GM20431 (cell line): ENCODE data around the gene RIMS1.

Experiments
- in situ Hi-C: fragments of 300-500 bp; cut with MseI, MboI; formaldehyde crosslinking; loops from one replicate; pipeline ENCODE4 v1.15.0; 2020; ENCODE audit warnings: low sequenced_read_pairs; ENCODE audit not compliant: unreplicated experiment

RIMS1 gene, protein sequence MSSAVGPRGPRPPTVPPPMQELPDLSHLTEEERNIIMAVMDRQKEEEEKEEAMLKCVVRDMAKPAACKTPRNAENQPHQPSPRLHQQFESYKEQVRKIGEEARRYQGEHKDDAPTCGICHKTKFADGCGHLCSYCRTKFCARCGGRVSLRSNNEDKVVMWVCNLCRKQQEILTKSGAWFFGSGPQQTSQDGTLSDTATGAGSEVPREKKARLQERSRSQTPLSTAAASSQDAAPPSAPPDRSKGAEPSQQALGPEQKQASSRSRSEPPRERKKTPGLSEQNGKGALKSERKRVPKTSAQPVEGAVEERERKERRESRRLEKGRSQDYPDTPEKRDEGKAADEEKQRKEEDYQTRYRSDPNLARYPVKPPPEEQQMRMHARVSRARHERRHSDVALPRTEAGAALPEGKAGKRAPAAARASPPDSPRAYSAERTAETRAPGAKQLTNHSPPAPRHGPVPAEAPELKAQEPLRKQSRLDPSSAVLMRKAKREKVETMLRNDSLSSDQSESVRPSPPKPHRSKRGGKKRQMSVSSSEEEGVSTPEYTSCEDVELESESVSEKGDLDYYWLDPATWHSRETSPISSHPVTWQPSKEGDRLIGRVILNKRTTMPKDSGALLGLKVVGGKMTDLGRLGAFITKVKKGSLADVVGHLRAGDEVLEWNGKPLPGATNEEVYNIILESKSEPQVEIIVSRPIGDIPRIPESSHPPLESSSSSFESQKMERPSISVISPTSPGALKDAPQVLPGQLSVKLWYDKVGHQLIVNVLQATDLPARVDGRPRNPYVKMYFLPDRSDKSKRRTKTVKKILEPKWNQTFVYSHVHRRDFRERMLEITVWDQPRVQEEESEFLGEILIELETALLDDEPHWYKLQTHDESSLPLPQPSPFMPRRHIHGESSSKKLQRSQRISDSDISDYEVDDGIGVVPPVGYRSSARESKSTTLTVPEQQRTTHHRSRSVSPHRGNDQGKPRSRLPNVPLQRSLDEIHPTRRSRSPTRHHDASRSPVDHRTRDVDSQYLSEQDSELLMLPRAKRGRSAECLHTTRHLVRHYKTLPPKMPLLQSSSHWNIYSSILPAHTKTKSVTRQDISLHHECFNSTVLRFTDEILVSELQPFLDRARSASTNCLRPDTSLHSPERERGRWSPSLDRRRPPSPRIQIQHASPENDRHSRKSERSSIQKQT (N-terminal part only)

DNA sequence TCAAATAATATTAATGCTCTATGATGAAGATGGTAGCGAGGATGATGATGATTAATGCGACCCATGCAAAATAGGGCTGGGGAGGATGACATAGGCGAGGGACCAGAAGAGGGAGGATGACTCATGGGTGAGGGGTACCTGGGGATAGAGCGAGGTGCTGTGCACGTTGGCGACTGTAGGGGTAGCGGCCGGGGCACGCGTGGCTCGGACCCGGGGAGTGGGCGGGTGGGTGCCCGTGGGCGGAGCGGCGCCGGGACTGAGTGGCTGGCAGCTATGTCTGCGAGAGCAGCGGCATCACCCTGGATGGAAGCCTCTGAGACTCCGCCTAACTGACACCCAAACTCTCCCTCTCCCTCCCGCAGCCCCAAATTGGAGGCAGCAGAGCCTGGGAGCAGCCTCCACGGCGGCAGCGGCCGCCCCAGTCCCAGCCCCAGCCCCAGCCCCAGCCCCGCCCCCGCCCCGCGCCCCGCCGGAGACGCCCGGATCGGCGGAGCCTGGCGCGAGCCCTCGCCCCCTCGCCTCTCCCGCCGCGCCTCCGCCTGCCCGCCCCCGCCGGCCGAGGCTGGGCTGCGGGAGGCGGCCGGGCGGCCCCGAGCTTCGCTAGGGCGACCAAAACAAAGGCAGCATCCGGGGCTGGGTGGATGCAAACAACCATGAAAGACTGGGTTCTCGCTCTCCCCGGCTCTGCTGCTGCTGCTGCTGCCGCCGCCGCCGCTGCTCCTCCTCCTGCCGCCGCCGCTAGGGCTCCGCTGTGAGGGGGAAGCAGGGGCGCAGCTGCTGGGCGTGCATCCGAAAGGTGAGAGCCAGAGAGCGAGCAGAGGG lies at the start of gene RIMS1:
Gene RIMS1 (plus strand): TSS at position 367 of the 822 bp plus-strand sequence. CDS start 474 bp downstream, outside the sequence.
- in situ Hi-C loops: no loop called here

DNA sequence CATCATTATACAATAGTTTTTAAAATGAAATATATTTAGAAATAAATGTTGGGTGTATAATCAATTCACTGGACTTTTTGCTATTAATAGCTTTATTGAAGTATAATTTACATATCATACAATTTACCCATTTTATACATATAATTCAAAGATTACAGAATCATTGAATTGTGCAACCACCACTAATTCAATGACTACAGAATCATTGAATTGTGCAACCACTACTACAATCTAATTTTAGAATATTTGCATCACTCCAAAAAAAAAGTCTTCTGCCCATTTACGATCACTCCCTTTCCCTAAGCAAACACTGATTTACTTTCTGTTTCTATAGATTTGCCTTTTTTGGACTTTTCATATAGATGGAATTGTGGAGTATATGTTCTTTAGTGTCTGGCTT lies 35.1 kb upstream of the RIMS1 start:
- in situ Hi-C loops: no loop called here

DNA sequence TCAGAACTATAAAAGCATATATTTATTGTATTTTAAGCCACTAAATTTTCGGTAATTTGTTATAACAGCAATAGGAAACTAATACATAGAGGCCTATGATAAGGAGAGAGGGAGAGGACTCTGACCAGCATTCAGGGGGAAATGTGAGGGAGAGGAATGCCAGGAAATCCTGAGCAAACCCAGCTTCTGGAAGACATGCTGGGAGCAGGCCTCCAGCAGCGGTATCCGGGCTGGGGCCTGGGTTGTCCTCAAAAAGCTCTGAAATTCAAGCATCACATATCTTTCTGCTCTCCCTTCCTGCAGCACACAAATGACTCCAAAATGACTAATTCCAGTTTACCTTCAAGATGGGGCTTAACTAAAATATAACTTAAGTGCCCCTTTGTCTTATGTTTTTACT lies 33.4 kb upstream of the RIMS1 start:
- in situ Hi-C loops: no loop called here

DNA sequence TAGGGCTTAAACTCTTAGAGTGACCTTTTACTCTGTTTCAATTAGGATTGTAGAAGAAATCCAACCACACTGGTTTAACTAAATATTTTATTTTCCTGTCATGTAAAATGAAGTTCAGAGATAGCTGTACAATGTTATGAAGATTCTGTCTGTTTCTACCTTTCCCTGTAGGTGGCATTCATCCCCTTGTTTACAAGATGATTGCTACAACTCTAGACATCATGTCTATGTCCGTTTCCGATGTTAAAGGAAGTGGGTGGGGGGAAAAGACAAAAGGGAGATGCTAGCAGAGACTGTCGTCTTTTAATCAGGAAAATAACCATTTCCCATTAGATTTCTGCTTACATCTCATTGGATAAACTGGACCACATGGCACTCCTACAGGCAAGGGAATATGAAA lies 30.9 kb upstream of the RIMS1 start:
- in situ Hi-C loops: no loop called here

DNA sequence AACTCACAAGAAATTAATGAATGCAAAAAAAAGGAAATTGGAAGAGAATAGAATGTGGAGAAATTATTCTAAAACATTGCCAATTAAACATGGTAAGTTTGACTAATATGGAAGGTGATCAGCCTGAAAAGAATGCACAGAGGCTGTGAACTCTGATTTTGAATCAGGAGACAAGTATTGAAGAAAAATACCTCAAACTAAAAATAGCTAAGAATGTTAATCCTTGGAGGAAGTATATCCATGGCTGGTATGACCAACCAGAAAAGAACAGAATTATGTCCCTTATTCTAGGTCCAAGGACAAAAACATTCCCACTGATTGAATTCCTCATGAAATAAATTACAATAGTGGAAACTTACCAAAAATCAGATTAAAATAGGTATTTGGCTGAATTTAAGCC lies 7.3 kb upstream of the RIMS1 start:
- in situ Hi-C loops: no loop called here

DNA sequence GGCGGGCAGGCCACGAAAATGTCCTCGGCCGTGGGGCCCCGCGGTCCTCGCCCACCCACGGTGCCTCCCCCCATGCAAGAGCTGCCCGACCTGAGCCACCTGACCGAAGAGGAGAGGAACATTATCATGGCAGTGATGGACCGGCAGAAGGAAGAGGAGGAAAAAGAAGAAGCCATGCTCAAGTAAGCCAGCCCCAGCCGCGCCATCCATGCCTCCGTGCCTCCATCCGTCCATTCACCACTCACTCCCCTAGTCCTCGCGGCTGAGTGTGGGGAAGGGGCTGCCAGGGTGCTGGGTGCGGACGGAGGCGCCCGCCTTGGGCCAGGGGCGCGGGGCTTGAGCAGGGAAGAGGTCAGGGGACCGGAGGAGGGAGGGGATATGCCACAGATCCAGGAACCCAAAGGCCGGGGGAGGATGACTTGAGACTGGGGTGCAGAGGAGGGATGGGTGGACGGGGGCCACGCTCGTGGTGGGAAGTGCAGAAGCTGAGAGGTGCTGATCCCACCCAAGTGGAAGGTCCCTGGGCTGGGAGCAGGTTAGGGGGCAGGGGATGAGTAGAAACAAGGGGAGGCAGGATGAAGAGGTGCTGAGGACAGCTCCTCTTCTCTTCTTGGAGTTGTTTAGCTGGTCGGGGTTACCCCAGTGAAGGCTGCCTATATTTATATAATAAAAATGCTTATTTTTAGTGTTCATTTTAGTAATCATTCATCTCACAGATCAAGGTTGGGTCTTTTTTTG lies 825 bp downstream of the RIMS1 start:
- in situ Hi-C loops: no loop called here

DNA sequence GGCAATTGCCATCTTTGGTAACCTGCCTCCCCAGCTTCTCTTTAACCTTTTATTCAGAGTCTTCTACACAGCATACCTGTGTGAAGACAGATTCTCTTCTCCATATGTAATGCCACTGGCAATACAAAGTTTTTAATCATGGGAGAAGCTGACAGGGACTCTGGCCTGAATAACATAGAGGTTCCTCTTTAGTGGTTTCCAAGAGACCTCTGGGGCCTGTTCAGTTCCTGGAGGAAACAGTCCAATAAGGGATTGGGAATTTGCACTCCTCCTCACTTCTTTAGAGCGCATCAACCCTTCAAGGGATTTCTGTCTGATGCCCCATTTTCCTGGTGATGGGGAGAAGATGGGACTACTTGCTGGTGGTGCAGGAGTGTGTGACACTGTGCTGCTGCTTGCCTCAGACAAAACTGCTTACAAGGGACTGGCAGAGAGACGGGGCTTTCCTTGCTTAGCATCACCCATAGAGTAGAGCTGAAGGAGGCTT lies 1.4 kb downstream of the RIMS1 start:
- in situ Hi-C loops: no loop called here

DNA sequence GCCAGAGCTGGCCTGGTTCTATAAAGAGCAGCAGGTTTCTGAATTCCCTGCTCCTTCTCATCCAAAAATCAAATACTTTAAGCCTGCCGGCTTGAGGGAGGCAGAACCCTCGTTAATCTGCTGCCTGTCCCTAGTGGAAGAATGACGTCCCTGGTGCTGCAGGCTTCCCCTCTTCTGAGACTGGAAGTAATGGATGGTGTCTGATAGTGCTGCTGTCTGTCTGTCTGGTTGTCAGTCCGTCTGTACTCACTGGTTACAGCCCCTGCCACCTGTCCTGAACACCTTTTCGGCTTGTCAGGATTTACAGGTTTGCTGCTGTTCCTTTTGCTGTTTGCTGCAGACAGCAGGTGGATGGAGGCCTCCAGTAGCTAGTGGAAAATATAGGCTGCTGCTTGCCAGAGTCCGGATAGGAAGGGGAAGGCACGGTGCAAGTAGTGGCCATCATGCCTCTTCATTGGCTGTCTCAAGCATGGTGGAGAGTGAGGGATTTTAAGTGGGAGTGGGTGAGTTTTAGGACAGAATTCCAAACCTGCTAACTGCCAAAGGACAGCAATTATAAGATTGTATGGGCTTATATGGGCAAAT lies 2.5 kb downstream of the RIMS1 start:
- in situ Hi-C loops: no loop called here

DNA sequence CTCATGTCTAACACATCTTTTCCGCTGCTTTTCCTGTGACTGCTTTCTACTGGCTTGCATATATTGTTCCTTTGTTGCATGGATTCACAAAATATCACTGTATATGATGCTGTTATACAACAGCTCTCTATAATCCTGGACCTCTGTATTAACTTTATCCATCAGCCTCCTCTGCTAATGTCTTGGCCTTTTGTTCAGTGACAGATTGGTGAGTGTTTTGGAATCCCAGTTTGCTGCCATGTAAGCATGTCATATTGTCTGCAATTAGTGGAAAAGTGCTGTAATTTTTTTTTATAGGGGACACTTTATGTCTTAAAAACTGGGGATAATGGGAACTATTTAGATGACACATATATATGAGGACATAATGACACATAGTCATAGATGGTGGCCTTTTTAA lies 3.0 kb downstream of the RIMS1 start:
- in situ Hi-C loops: no loop called here

DNA sequence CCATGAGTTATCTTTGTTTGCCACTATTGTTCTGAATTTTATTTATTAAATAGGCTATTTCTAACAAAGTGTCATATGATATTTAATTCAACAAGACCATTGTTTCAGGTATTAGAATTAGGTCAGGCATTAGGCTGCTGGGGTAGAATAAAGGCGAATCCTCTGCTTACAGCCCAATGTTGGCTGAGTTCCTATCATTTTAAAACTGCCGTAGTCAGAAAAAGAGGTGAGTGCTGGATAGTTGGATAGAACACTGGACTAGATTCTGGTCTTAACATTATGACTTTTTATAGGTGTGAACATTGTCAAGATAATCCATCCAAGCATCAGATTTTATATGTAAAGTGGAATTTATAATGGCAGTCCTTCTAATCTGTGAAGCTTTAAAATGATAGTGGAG lies 6.3 kb downstream of the RIMS1 start:
- in situ Hi-C loops: no loop called here

DNA sequence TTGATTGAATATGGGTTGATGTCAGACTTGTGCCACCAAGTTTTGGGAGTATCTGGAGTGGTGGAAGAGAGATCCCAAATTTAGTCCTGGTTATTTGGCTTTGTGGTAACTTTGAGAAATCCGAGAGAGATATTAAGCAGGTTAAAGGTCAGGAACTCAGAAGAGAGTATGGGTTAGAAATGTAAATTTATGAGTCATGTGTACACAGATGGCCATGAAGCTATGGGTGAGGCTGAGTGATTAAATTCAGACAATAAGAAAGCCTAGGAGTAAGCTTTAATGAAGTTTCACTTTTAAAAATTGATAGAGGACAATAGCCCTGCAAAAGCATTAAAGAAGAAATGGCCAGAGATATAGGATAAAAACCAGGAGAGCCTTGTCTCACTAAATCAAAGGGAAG lies 14.3 kb downstream of the RIMS1 start:
- in situ Hi-C loops: no loop called here

DNA sequence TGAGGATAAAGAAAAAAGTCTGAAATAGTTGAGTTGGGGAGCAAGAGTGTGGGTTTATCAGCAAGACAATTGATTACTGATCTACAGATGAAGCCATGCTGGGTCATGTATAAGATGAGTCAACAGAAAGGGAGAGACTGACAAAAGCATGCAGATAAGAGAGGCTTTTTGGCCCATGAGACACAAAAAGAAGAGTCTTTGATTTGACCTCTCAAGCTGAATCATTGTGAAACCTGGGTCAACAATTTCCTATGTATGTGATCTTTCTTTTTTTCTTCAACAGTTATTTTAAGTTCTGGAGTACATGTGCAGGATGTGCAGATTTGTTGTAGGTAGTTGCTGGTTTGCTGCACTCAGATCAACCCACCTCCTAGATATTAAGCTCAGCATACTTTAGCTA lies 15.9 kb downstream of the RIMS1 start:
- in situ Hi-C loops: no loop called here

DNA sequence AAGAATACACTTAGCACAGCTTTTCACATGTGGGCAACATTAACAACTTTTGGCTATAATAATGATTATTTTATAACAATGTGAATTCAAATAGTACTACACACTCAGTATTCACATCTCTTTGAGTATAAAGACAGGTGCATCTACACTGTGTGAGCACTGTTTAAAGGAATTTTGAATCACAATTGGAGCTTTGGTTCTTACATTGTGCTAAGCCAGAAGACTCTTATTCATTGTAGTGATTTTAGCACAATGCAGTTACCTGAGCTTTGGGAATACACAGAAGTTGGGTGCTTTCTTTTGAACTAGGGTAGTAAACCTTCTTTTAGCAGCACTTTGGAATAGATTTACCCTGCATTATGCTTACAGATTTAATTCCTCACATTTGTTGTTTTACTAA lies 20.5 kb downstream of the RIMS1 start:
- in situ Hi-C loops: no loop called here

DNA sequence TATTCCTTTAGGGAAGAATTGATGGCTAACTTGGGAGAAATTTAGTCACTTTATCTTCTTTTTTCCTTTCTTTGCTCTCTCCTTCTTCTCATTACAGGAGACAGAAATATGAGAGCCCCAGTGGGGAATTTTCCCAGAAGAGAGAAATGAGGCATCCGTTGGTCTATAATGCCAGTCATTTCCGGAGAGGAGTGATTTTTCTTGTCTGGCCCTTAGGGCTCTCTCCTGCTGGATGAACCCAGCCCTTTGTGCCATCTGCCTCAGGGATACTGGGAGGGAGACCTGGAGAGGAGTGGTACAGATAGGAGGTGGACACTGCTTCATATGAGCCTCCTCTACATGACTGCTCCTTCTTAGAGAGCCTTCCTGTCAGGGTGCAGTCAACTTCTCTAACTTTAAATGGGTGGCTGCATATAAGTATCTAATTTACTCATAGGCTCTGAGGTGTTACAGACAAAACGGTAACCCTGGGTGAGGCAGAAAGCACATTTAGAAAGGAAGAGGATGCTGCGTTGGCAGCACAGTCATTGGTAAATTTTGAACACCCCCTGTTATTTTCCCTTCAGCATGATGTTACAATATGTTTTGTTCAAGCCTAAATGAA lies 21.9 kb downstream of the RIMS1 start:
- in situ Hi-C loops: no loop called here

DNA sequence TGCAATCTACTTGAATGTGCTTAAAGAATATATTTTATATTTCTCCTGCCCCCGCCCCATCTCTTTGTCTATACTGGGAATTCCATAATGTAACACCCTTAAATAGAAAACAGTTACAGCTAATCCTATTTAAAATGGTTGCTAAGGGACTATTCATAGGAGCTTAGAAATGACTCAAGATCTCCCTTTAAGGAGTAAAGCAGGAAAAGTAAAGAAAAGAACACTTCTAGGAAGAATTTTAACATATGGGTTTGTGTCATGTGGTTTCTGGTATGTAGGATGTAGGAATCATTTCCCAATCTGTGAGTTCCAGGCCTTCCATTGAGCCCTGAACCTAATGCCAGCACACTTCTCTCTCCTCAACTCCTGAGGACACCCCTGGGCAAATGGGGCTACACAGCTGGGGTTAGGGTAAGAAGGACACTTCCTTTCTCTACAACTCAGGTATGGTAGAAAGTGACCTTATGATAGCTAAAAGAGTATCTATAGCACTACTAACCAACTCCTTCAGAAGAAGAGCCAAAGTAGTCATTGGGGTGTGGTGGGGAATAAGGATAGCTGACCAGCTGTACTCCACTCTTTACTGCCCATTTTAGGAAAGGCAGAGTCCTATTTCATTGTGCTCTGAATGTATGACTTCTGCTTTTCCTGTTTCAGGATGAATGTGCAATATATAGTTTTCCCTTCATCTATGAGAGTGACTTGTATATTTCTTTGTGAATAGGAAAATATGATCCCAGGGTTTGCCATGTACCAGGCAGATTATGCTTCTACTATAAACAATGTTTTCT lies 27.3 kb downstream of the RIMS1 start:
- in situ Hi-C loops: no loop called here

DNA sequence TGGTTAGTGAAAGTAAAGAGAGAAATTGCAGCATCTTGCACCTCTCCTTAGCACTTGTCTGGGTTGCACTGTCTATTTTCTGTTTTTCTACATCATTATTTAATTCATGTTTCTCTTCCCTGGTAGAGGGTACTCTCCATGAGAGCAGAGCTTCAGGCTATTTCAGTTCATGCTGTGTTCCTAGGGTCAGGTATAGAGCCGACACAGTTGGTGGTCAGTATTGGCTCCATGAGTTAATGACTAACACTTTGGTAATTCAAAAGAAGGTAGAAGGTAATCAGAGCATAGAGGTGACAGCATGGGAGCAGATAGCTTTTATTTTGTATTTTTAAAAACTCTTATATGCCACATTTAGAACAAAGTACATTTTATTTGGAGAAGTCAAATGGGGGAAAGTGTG lies 42.7 kb downstream of the RIMS1 start:
- in situ Hi-C loops: no loop called here

DNA sequence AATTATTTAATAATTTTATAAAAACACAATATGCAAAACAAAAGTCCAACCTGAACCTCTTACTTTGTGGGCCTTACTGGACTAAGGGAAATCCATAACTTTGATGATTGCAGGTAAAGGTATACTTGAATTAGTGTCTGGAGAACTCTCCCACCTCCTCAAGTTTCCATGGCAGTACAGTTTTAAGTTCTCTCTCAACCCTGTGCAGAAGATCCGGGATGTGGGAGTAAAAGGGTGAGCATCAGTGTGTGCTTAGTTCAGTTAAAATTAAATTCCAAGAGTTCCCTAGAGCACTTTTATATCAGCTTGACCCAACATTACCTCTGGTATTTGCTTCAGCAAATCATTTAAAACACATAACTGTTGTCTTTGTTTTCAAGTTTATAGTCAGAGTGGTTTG lies 47.5 kb downstream of the RIMS1 start:
- in situ Hi-C loops: no loop called here

DNA sequence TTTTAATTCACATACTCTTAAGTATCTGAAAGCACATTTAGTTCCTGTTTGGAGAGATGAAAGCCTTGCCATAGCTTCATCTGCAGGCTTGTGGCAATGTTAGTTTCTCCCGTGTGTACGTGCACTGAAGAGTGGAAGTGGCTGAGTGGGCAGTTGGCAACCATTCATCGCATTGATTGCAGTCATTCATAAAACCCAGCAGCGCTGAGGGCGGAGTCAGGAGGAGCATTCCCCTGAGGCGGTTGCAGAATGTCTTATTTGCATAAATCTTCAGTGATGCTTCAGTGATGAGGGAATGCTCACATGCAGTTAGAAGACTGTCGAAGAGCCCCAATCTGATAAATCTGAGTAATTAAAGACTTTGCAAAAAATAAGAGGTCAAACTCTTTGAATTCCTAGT lies 79.1 kb downstream of the RIMS1 start:
- in situ Hi-C loops: no loop called here
